ENCODE data around the gene C6.

GRCh38 chr5:41182666-41183065 is 30.7 kb downstream of the C6 start:
- TF ChIP-seq EZH2 (IDR thresholded peaks at IDR 0.05; ENCODE audit: insufficient read depth, poor library complexity, severe bottlenecking) = no peak
- no peak for TF ChIP-seq EZH2phosphoT487 (IDR thresholded peaks at IDR 0.05; ENCODE audit: insufficient read depth, low read depth)

All from GM23248 (cell line).